Measurements from ENCODE around the gene SMARCE1. TPM values are rescaled to one million over a fixed set of nuclear protein-coding genes. Genes with fewer than 3 reads are reported as not detected.

SMARCE1 gene
- total RNA-seq, 1 donor from 2014 or later = 195 TPM

GRCh38 chr17:40615841-40616476, 31.7 kb downstream of the SMARCE1 start:
- no peak for TF ChIP-seq CTCF (IDR thresholded peaks at IDR 0.05; ENCODE audit: unreplicated experiment)
- Mint-ChIP-seq H3K27ac (no peak overlapping the region), H3K9me3 (ENCODE audit: low read depth) (no peaks in the 10 kb centered on the region), H3K36me3 (ENCODE audit: insufficient read depth) (no peaks in the 10 kb centered on the region), H3K4me3 (ENCODE audit: low read depth) (no peak overlapping the region), H3K27me3 (peaks cover 31% of the 10 kb centered on the region), H3K4me1 (ENCODE audit: low read depth) (peaks cover 6% of the 10 kb centered on the region)
- DNase-seq (ENCODE audit: low spot score, unreplicated experiment) = no peak

GRCh38 chr17:40615068-40615840, 32.4 kb downstream of the SMARCE1 start:
- Mint-ChIP-seq H3K36me3 (ENCODE audit: insufficient read depth) (no peaks in the 10 kb centered on the region), H3K4me1 (ENCODE audit: low read depth) (peaks cover 6% of the 10 kb centered on the region), H3K4me3 (ENCODE audit: low read depth) (no peak overlapping the region), H3K27ac (no peak overlapping the region), H3K27me3 (peaks cover 34% of the 10 kb centered on the region), H3K9me3 (ENCODE audit: low read depth) (no peaks in the 10 kb centered on the region)
- TF ChIP-seq CTCF (IDR thresholded peaks at IDR 0.05; ENCODE audit: unreplicated experiment) = peak; percentile 68
- peak; percentile 43 for DNase-seq (ENCODE audit: low spot score, unreplicated experiment)

- H3K27me3 Mint-ChIP-seq = peaks cover 31% of the 10 kb centered on the region
- no peak for DNase-seq (ENCODE audit: low spot score, unreplicated experiment)
- H3K36me3 Mint-ChIP-seq (ENCODE audit: insufficient read depth) = no peaks in the 10 kb centered on the region
- TF ChIP-seq CTCF (IDR thresholded peaks at IDR 0.05; ENCODE audit: unreplicated experiment) = no peak
- no peak overlapping the region for H3K4me3 Mint-ChIP-seq (ENCODE audit: low read depth)
- H3K27ac Mint-ChIP-seq = no peak overlapping the region
- H3K9me3 Mint-ChIP-seq (ENCODE audit: low read depth) = no peaks in the 10 kb centered on the region
- H3K4me1 Mint-ChIP-seq (ENCODE audit: low read depth) = peaks cover 2% of the 10 kb centered on the region
Measured at GRCh38 chr17:40614431-40615067, 33.1 kb downstream of the SMARCE1 start.

- DNase-seq (ENCODE audit: low spot score, unreplicated experiment) = no peak
- no peak overlapping the region for H3K27ac Mint-ChIP-seq
Measured at GRCh38 chr17:40613467-40614154, 34.0 kb downstream of the SMARCE1 start.

More at GRCh38 chr17:40613467-40614154, 34.0 kb downstream of the SMARCE1 start:
- no peak overlapping the region for H3K4me3 Mint-ChIP-seq (ENCODE audit: low read depth)
- H3K4me1 Mint-ChIP-seq (ENCODE audit: low read depth) = peaks cover 2% of the 10 kb centered on the region
- peaks cover 31% of the 10 kb centered on the region for H3K27me3 Mint-ChIP-seq
- TF ChIP-seq CTCF (IDR thresholded peaks at IDR 0.05; ENCODE audit: unreplicated experiment) = no peak
- H3K9me3 Mint-ChIP-seq (ENCODE audit: low read depth) = no peaks in the 10 kb centered on the region
- no peaks in the 10 kb centered on the region for H3K36me3 Mint-ChIP-seq (ENCODE audit: insufficient read depth)
